Hepatocyte (in vitro differentiated cells): ENCODE data around the gene TMEM135. TPM values are rescaled to one million over a fixed set of nuclear protein-coding genes. Genes with fewer than 3 reads are reported as not detected.

Experiments used
- DNase-seq: peaks from one replicate; pipeline ENCODE4 v3.0.0-alpha.2; 2016; ENCODE audit warnings: low spot score
- H2AFZ ChIP-seq: fragments of 200-600 bp; sonication (generic); 2 replicates; pipeline ENCODE4 v1.6.0; 2016; ENCODE audit warnings: antibody characterized with exemption, mild to moderate bottlenecking
- H3K27ac ChIP-seq: fragments of 200-600 bp; sonication (generic); 2 replicates; pipeline ENCODE4 v1.5.1; 2016; ENCODE audit warnings: mild to moderate bottlenecking
- H3K27me3 ChIP-seq: fragments of 200-600 bp; sonication (generic); 2 replicates; pipeline ENCODE4 v1.6.1; 2016
- H3K36me3 ChIP-seq: fragments of 200-600 bp; sonication (generic); replicated peaks from 2 replicates; pipeline ENCODE4 v1.5.1; 2016; ENCODE audit warnings: low read depth; ENCODE audit not compliant: insufficient read depth
- H3K4me1 ChIP-seq: fragments of 200-600 bp; sonication (generic); 2 replicates; pipeline ENCODE4 v1.5.1; 2016; ENCODE audit warnings: mild to moderate bottlenecking, moderate library complexity; ENCODE audit not compliant: insufficient read depth
- H3K4me2 ChIP-seq: fragments of 200-600 bp; sonication (generic); 2 replicates; pipeline ENCODE4 v1.6.0; 2016
- H3K4me3 ChIP-seq: fragments of 200-600 bp; sonication (generic); 2 replicates; pipeline ENCODE4 v1.5.1; 2016; ENCODE audit warnings: mild to moderate bottlenecking
- H3K79me2 ChIP-seq: fragments of 200-600 bp; sonication (generic); 2 replicates; pipeline ENCODE4 v1.6.0; 2017; ENCODE audit warnings: mild to moderate bottlenecking
- H3K9me2 ChIP-seq: fragments of 200-600 bp; sonication (generic); replicated peaks from 2 replicates; pipeline ENCODE4 v1.6.0; 2017; ENCODE audit warnings: mild to moderate bottlenecking; ENCODE audit not compliant: insufficient read depth
- H3K9me3 ChIP-seq: fragments of 200-600 bp; sonication (generic); 2 replicates; pipeline ENCODE4 v1.5.1; 2016; ENCODE audit warnings: low read depth, mild to moderate bottlenecking
- H4K20me1 ChIP-seq: fragments of 200-600 bp; sonication (generic); 2 replicates; pipeline ENCODE4 v1.6.0; 2016; ENCODE audit warnings: mild to moderate bottlenecking; ENCODE audit not compliant: insufficient read depth, poor library complexity, severe bottlenecking
- EZH2 ChIP-seq: fragments of 200-600 bp; sonication (generic); IDR thresholded peaks from 2 replicates; pipeline ENCODE4 v1.6.1; 2016; ENCODE audit warnings: antibody characterized with exemption, mild to moderate bottlenecking, borderline replicate concordance
- EZH2phosphoT487 ChIP-seq: fragments of 200-600 bp; sonication (generic); IDR thresholded peaks from one replicate; pipeline ENCODE4 v1.6.1; 2018; ENCODE audit warnings: antibody characterized with exemption, mild to moderate bottlenecking, low read depth, moderate library complexity; ENCODE audit not compliant: unreplicated experiment, severe bottlenecking
- WGBS: methylation state at CpG from one replicate; pipeline ENCODE4 v1.1.6; 2016; ENCODE audit warnings: low lambda C conversion rate; ENCODE audit errors: missing lambda C conversion rate; 5-methylcytosine and 5-hydroxymethylcytosine counted together
- polyA plus RNA-seq: library from polyadenylated mRNA; unstranded; fragments of >200 nt; fragmentation: Nextera tagmentation; extraction: Ambion mirVana; gene quantifications from 2 replicates; pipeline ENCODE4 v1.2.1, GENCODE V29; 2016
- total RNA-seq: library from RNA; depleted of rRNA; stranded (reverse); fragments of >200 nt; gene quantifications from 2 replicates; pipeline ENCODE4 v1.2.3, GENCODE V29; 2014
- TF ChIP-seq, protein P1 (sequence below): fragments of 200-600 bp; sonication (generic); IDR thresholded peaks from 2 replicates; pipeline ENCODE4 v1.5.1; 2016; ENCODE audit warnings: antibody characterized with exemption, mild to moderate bottlenecking; ENCODE audit not compliant: poor library complexity

The TMEM135 gene
- total and polyA plus RNA-seq, 2 experiments from 2014 or later: 26.7 to 52.0 TPM

GRCh38 chr11:87139475-87139874 lies 101.7 kb downstream of the TMEM135 start:
- no peaks in the 10 kb centered on the region for H3K27me3 ChIP-seq
- no peak overlapping the region for H3K27ac ChIP-seq
- H3K4me3 ChIP-seq: no peak overlapping the region
- TF ChIP-seq, protein P1, sequence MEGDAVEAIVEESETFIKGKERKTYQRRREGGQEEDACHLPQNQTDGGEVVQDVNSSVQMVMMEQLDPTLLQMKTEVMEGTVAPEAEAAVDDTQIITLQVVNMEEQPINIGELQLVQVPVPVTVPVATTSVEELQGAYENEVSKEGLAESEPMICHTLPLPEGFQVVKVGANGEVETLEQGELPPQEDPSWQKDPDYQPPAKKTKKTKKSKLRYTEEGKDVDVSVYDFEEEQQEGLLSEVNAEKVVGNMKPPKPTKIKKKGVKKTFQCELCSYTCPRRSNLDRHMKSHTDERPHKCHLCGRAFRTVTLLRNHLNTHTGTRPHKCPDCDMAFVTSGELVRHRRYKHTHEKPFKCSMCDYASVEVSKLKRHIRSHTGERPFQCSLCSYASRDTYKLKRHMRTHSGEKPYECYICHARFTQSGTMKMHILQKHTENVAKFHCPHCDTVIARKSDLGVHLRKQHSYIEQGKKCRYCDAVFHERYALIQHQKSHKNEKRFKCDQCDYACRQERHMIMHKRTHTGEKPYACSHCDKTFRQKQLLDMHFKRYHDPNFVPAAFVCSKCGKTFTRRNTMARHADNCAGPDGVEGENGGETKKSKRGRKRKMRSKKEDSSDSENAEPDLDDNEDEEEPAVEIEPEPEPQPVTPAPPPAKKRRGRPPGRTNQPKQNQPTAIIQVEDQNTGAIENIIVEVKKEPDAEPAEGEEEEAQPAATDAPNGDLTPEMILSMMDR: no peak
- TF ChIP-seq EZH2phosphoT487: no peak
- no peak for TF ChIP-seq EZH2
- WGBS: 100% methylated on average over 1 of the region's 1 CpG
- no peaks in the 10 kb centered on the region for H4K20me1 ChIP-seq
- no peaks in the 10 kb centered on the region for H3K9me3 ChIP-seq
- H3K4me1 ChIP-seq: no peaks in the 10 kb centered on the region
- no peaks in the 10 kb centered on the region for H3K36me3 ChIP-seq
- H2AFZ ChIP-seq: no peak overlapping the region
- no peak overlapping the region for H3K4me2 ChIP-seq
- no peak for DNase-seq
- no peaks in the 10 kb centered on the region for H3K9me2 ChIP-seq
- peaks cover 42% of the 10 kb centered on the region for H3K79me2 ChIP-seq

- H3K4me3 ChIP-seq: no peak overlapping the region
- H3K27me3 ChIP-seq: no peaks in the 10 kb centered on the region
- H3K27ac ChIP-seq: no peak overlapping the region
- H3K79me2 ChIP-seq: peaks cover 48% of the 10 kb centered on the region
- no peak overlapping the region for H3K4me2 ChIP-seq
- WGBS: 77% methylated on average over 2 of the region's 2 CpGs
- no peaks in the 10 kb centered on the region for H3K36me3 ChIP-seq
- no peaks in the 10 kb centered on the region for H4K20me1 ChIP-seq
- DNase-seq: no peak
- no peaks in the 10 kb centered on the region for H3K4me1 ChIP-seq
- no peaks in the 10 kb centered on the region for H3K9me3 ChIP-seq
- no peaks in the 10 kb centered on the region for H3K9me2 ChIP-seq
- TF ChIP-seq EZH2phosphoT487: no peak
- TF ChIP-seq EZH2: no peak
- TF ChIP-seq, protein P1: no peak
- no peak overlapping the region for H2AFZ ChIP-seq
Observed at GRCh38 chr11:87141322-87141721, 103.6 kb downstream of the TMEM135 start.

DNA sequence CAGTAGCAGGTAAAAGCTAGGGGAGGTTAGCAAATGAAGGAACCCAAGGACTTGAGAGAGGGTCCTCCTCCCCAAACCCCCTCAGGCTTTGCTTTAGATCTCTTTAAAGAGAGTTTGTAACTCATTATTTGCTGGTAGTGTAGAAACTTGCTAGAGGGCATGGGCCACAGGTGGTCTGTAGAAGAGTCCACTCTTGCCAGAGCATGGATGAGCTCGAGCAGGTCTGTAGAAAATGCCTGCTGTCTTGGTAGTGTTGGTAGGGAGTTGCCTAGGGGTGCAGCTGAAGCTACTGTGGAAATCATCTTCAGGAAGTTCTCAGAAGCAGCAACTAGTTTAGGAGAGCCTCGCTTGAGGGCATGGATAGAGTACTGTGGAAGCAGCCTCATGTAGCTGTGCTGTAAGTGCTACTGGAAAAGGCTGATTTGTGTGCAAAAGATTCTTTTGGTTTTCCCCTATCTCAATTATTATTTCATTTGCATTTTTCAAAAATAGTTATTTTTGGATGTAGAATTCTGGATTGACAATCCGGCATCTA lies 104.3 kb downstream of the TMEM135 start:
- H3K9me3 ChIP-seq: no peaks in the 10 kb centered on the region
- no peak overlapping the region for H2AFZ ChIP-seq
- no peak overlapping the region for H3K4me2 ChIP-seq
- no peaks in the 10 kb centered on the region for H3K9me2 ChIP-seq
- no peaks in the 10 kb centered on the region for H3K27me3 ChIP-seq
- 93% methylated on average over 3 of the region's 3 CpGs for WGBS
- H3K4me1 ChIP-seq: no peaks in the 10 kb centered on the region
- H3K27ac ChIP-seq: no peak overlapping the region
- no peaks in the 10 kb centered on the region for H3K36me3 ChIP-seq
- TF ChIP-seq EZH2phosphoT487 (no peak), EZH2 (no peak)
- TF ChIP-seq, protein P1: no peak
- peaks cover 48% of the 10 kb centered on the region for H3K79me2 ChIP-seq
- no peak overlapping the region for H3K4me3 ChIP-seq
- no peaks in the 10 kb centered on the region for H4K20me1 ChIP-seq
- DNase-seq: no peak

DNA sequence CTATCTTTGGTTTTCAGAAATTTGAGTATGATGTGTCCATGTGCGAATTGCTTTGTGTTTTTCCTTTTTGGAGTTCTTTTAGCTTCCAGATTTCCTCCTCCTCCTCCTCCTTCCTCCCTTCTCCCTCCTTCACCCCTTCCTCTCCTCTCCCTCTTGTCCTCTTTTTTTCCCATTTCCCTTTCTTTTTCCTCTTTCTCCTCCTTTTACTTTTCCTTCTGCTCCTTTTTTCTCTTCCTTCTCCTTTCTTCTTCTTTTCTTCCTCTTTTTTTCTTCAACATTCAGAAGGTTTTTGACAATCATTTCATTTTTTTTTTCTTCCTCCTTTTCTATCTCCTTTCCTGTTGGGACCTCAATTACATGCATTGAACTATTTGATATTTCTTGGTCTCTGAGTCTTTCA lies 104.9 kb downstream of the TMEM135 start:
- 100% methylated on average over 1 of the region's 1 CpG for WGBS

More for the DNA sequence above, 104.9 kb downstream of the TMEM135 start:
- Histone ChIP-seq H4K20me1 (no peaks in the 10 kb centered on the region), H3K27ac (no peak overlapping the region), H3K4me1 (no peaks in the 10 kb centered on the region), H3K36me3 (no peaks in the 10 kb centered on the region), H2AFZ (no peak overlapping the region), H3K9me3 (no peaks in the 10 kb centered on the region), H3K4me3 (no peak overlapping the region), H3K79me2 (peaks cover 43% of the 10 kb centered on the region), H3K4me2 (no peak overlapping the region), H3K27me3 (no peaks in the 10 kb centered on the region), H3K9me2 (no peaks in the 10 kb centered on the region)
- no peak for DNase-seq
- TF ChIP-seq, protein P1: no peak
- TF ChIP-seq EZH2 (no peak), EZH2phosphoT487 (no peak)
